GM12892 (cell line): Measurements from ENCODE around the gene PMEL.
"Not testable (repeated sequence)": the region's sequence is repeated elsewhere in the genome, so short reads cannot be mapped to it uniquely, and the experiment has no call there.

Experiments used
- DNase-seq: peaks from one replicate; pipeline ENCODE4 v3.0.0; 2011; ENCODE audit not compliant: insufficient read length
- FAIRE-seq: peaks from 2 replicates; lab custom pipeline; 2011; peaks lifted over from hg19 to GRCh38; lab: Jason Lieb, UNC
- POLR2A ChIP-seq: IDR thresholded peaks from 2 replicates; pipeline ENCODE4 v1.6.1; 2011; ENCODE audit warnings: low read depth, low read length, control low read depth
- POLR2AphosphoS5 ChIP-seq: IDR thresholded peaks from 2 replicates; pipeline ENCODE4 v1.6.1; 2011; ENCODE audit warnings: low read depth, low read length, control low read depth
- TAF1 ChIP-seq: IDR thresholded peaks from 2 replicates; pipeline ENCODE4 v1.6.1; 2011; ENCODE audit warnings: low read depth, mild to moderate bottlenecking, control low read depth, low read length, borderline replicate concordance

PMEL gene

DNA sequence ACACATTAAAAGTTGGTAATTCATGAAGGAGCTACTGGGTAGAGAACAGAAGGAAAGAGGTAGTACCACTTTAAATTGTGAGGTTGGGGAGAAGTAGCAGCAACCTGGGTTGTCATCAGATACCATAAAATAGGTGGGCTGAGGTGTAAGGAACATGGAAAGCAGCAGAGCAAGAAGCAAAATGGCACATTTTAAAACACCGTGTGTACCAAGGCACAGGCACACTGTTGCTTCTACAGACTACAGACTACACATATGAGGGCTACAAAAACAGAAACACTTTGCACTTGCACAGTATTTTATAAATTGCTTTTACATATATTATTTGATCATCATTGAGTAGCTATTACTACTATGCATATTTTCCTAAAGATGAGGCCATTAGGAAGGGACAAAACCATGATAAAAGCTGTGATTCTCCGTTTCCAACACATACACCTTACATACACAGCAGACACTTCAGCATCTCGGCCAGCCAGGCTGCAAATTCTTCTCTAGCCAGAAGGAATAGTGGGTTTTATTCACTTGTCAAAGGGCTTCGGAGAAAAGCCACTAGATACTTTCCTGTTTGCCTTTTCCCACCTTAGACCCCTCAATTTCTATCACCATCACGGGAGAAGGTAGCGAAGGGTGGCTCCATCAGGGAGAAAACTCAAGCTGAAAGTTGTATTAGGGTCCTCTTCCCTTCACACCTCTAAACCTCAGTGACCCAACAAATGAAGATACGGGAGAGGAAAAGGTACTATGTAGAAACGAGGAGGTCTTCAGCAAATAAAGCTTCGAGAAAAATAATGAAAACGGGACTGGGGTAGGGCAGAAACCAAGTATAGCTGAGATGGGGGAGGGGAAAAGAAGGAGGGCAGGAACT lies 39.7 kb downstream of the PMEL start:
- no peak for DNase-seq
- TF ChIP-seq POLR2AphosphoS5 (no peak), TAF1 (no peak), POLR2A (no peak)
- no peak for FAIRE-seq

- FAIRE-seq (no peak), DNase-seq (no peak)
- TF ChIP-seq TAF1 (no peak), POLR2A (no peak), POLR2AphosphoS5 (no peak)
These were observed 40.5 kb downstream of the PMEL start for GRCh38 chr12:55925371-55925770.

- FAIRE-seq, DNase-seq: not testable (repeated sequence)
These were observed 42.2 kb downstream of the PMEL start for GRCh38 chr12:55923648-55924047.

DNA sequence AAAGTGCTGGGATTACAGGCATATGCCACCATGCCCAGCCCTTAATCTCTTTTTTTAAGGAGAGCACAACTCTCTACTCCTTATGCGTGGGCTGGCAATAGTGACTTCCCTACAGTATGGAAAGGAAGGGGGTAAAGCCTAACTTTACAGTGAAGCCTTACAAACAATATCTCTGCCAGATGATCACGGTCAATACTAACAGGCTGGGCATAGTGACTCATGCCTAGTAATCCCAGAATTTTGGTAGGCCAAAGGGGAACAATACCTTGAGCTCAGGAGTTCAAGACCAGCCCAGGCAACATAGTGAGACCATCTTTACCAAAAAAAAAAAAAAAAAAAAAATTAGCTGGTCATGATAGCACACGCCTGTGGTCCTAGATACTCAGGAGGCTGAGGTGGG lies 43.7 kb downstream of the PMEL start:
- TF ChIP-seq TAF1, result no peak
- no peak for TF ChIP-seq POLR2A
- TF ChIP-seq POLR2AphosphoS5, result no peak
- FAIRE-seq (no peak), DNase-seq (no peak)

DNA sequence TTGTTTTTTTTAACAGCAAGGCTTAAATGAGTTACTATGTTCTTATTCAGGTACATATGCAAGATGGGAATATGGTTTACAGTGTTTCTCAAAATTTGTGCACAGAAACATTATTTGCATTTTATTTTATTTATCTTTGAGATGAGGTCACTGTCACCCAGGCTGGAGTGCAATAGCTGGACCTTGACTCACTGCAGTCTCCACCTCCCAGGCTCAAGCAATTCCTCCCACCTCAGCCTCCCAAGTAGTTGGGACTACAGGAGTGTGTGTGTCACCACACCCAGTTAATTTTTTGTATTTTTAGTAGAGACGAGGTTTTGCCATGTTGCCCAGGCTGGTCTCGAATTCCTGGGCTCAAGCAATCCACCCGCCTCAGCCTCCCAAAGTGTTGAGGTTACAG lies 46.8 kb downstream of the PMEL start:
- DNase-seq, FAIRE-seq: not testable (repeated sequence)

DNA sequence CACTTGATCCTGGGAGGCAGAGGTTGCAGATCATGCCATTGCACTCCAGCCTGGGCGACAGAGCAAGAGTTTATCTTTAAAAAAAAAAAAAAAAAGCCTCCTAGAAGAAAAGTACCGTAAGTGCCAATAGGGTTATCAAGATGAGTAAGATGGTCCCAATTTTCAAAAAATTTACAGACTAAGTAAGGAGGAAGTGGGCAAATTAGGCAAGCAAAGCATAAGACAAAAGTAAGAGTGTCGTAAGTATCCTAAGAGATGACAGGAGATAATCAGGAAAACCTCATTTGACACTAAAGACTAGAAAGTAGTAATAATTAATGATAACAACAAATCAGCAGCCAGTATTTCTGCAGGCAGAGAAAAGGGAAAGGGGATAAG lies 50.4 kb downstream of the PMEL start:
- DNase-seq (no peak), FAIRE-seq (no peak)
- TF ChIP-seq TAF1, result no peak
- no peak for TF ChIP-seq POLR2A
- TF ChIP-seq POLR2AphosphoS5, result no peak

- DNase-seq (no peak), FAIRE-seq (no peak)
- TF ChIP-seq TAF1, result no peak
- TF ChIP-seq POLR2A, result no peak
- TF ChIP-seq POLR2AphosphoS5, result no peak
These were observed 52.9 kb downstream of the PMEL start for GRCh38 chr12:55912908-55913307.

- no peak for FAIRE-seq
- no peak for DNase-seq
These were observed 56.3 kb downstream of the PMEL start for GRCh38 chr12:55909513-55909884.

GRCh38 chr12:55908726-55909512 lies 56.9 kb downstream of the PMEL start:
- FAIRE-seq, result no peak
- TF ChIP-seq POLR2A, result no peak

More at GRCh38 chr12:55909513-55909884, 56.3 kb downstream of the PMEL start:
- TF ChIP-seq POLR2AphosphoS5 (no peak), POLR2A (no peak), TAF1 (no peak)

GRCh38 chr12:55906056-55906455 lies 59.8 kb downstream of the PMEL start:
- no peak for DNase-seq

More at GRCh38 chr12:55908726-55909512, 56.9 kb downstream of the PMEL start:
- no peak for DNase-seq

More at GRCh38 chr12:55906056-55906455, 59.8 kb downstream of the PMEL start:
- no peak for FAIRE-seq
- TF ChIP-seq TAF1 (no peak), POLR2A (no peak), POLR2AphosphoS5 (no peak)
